Neuronal stem cell (in vitro differentiated cells): Measurements from ENCODE around the gene ACAA2.
A peak's percentile ranks its signal among the peaks of the same experiment; 100 is the strongest.

Source experiments
- DNase-seq: peaks from one replicate; pipeline ENCODE4 v3.0.0-alpha.2; 2013; ENCODE audit warnings: low spot score
- H2AFZ ChIP-seq: one replicate; pipeline ENCODE4 v1.6.1; 2013; ENCODE audit warnings: mild to moderate bottlenecking, low read length, inconsistent platforms
- H2AK5ac ChIP-seq: 2 replicates; pipeline ENCODE4 v1.6.1; 2013; ENCODE audit warnings: low read depth, mild to moderate bottlenecking, inconsistent platforms, low read length, moderate library complexity, mixed read lengths
- H2BK120ac ChIP-seq: 2 replicates; pipeline ENCODE4 v1.6.1; 2013; ENCODE audit warnings: low read depth, mild to moderate bottlenecking, inconsistent platforms, low read length, moderate library complexity, mixed read lengths
- H2BK12ac ChIP-seq: one replicate; pipeline ENCODE4 v1.6.1; 2013; ENCODE audit warnings: low read length, inconsistent platforms
- H2BK15ac ChIP-seq: 2 replicates; pipeline ENCODE4 v1.6.1; 2013; ENCODE audit warnings: mild to moderate bottlenecking, low read length, inconsistent platforms, mixed read lengths
- H2BK5ac ChIP-seq: one replicate; pipeline ENCODE4 v1.6.1; 2013; ENCODE audit warnings: inconsistent platforms, mild to moderate bottlenecking, low read length, moderate library complexity
- H3K14ac ChIP-seq: one replicate; pipeline ENCODE4 v1.6.1; 2013; ENCODE audit warnings: low read length, inconsistent platforms
- H3K18ac ChIP-seq: 2 replicates; pipeline ENCODE4 v1.6.1; 2013; ENCODE audit warnings: low read length, inconsistent platforms
- H3K23ac ChIP-seq: 2 replicates; pipeline ENCODE4 v1.6.1; 2013; ENCODE audit warnings: low read depth, mild to moderate bottlenecking, mixed read lengths, low read length, inconsistent platforms; ENCODE audit not compliant: poor library complexity
- H3K27ac ChIP-seq: replicated peaks from 3 replicates; pipeline ENCODE4 v1.5.1; 2013; ENCODE audit warnings: low read length, inconsistent platforms
- H3K27me3 ChIP-seq, 3 experiments: 2 replicates each; pipeline ENCODE4 v1.6.1; 2013; ENCODE audit warnings: low read length in 3 of 3, mild to moderate bottlenecking in 2 of 3, inconsistent platforms in 1 of 3, low read depth in 1 of 3, mixed read lengths in 1 of 3, moderate library complexity in 1 of 3; ENCODE audit not compliant: control insufficient read depth in 3 of 3, insufficient read depth in 3 of 3
- H3K36me3 ChIP-seq, 2 donors: replicated peaks in 1 of 2; 2 replicates each; pipeline ENCODE4 v1.6.1; 2013; ENCODE audit warnings: low read length in 2 of 2; ENCODE audit not compliant: control insufficient read depth in 2 of 2, insufficient read depth in 2 of 2
- H3K4ac ChIP-seq: 2 replicates; pipeline ENCODE4 v1.6.1; 2013; ENCODE audit warnings: inconsistent platforms, mild to moderate bottlenecking, low read length, moderate library complexity
- H3K4me1 ChIP-seq, 2 donors: 1 replicate in 1 of 2; 2 replicates in 1 of 2; pipeline ENCODE4 v1.6.1; 2013; ENCODE audit warnings: low read length in 2 of 2, low read depth in 1 of 2; ENCODE audit not compliant: control insufficient read depth in 2 of 2, insufficient read depth in 1 of 2
- H3K4me2 ChIP-seq: one replicate; pipeline ENCODE4 v1.6.1; 2013; ENCODE audit warnings: mild to moderate bottlenecking, low read length, inconsistent platforms; ENCODE audit not compliant: insufficient read depth, poor library complexity, severe bottlenecking
- H3K4me3 ChIP-seq, 2 donors: 2 replicates each; pipeline ENCODE4 v1.5.1; 2013; ENCODE audit warnings: low read length in 2 of 2, mild to moderate bottlenecking in 2 of 2, inconsistent platforms in 1 of 2, moderate library complexity in 1 of 2
- H3K79me1 ChIP-seq: one replicate; pipeline ENCODE4 v1.6.1; 2013; ENCODE audit warnings: low read depth, mild to moderate bottlenecking, inconsistent platforms, low read length, moderate library complexity
- H3K9ac ChIP-seq: one replicate; pipeline ENCODE4 v1.6.1; 2013; ENCODE audit warnings: mild to moderate bottlenecking, low read depth, low read length, inconsistent platforms; ENCODE audit not compliant: poor library complexity
- H3K9me3 ChIP-seq, 2 donors: replicated peaks in 1 of 2; 2 replicates each; pipeline versions ENCODE3 to v1.6.1; 2013; ENCODE audit warnings: low read length in 2 of 2, mild to moderate bottlenecking in 2 of 2, inconsistent platforms in 1 of 2, low read depth in 1 of 2, mixed read lengths in 1 of 2, moderate library complexity in 1 of 2; ENCODE audit not compliant: control insufficient read depth in 2 of 2, insufficient read depth in 1 of 2
- H4K8ac ChIP-seq: one replicate; pipeline ENCODE4 v1.6.1; 2013; ENCODE audit warnings: low read depth, mild to moderate bottlenecking, inconsistent platforms, low read length, moderate library complexity
- H4K91ac ChIP-seq: one replicate; pipeline ENCODE4 v1.6.1; 2013; ENCODE audit warnings: low read length, low read depth, mild to moderate bottlenecking, inconsistent platforms; ENCODE audit not compliant: poor library complexity
- WGBS, 2 donors: extraction: QIAGEN DNeasy Blood & Tissue Kit; methylation state at CpG; one replicate each; pipeline ENCODE4 v1.1.7; 2013; ENCODE audit warnings: missing lambda C conversion rate in 2 of 2, mixed read lengths in 1 of 2; ENCODE audit not compliant: insufficient read length in 2 of 2, insufficient replicate concordance in 1 of 2; ENCODE audit errors: extremely low coverage in 2 of 2; 5-methylcytosine and 5-hydroxymethylcytosine counted together

Gene ACAA2

GRCh38 chr18:49764032-49764431 is 49.3 kb downstream of the ACAA2 start:
- Histone ChIP-seq H2AK5ac (peak overlapping the region; percentile 85), H3K79me1 (no peaks in the 10 kb centered on the region), H3K27me3 (peaks cover 0 to 6% (median 1%) of the 10 kb centered on the region in 3 experiments), H3K14ac (no peak overlapping the region), H3K4me2 (no peak overlapping the region), H4K91ac (no peak overlapping the region), H3K4ac (no peak overlapping the region), H3K4me3 (no peak overlapping the region), H2BK12ac (no peak overlapping the region), H3K18ac (peak overlapping the region; percentile 32), H3K9ac (no peak overlapping the region), H3K36me3 (no peaks in the 10 kb centered on the region), H2BK15ac (no peak overlapping the region), H2BK120ac (no peak overlapping the region), H2BK5ac (peak overlapping the region; percentile 60), H4K8ac (no peak overlapping the region), H3K23ac (no peak overlapping the region), H3K27ac (no peak overlapping the region), H2AFZ (no peak overlapping the region), H3K9me3 (no peaks in the 10 kb centered on the region), H3K4me1 (peaks cover 6 to 9% of the 10 kb centered on the region in 2 donors)
- no CpG with 5 or more reads among the region's 3 CpGs for WGBS, 2 donors
- DNase-seq, result no peak

GRCh38 chr18:49763590-49763989 is 49.7 kb downstream of the ACAA2 start:
- Histone ChIP-seq H4K8ac (no peak overlapping the region), H3K4ac (no peak overlapping the region), H3K79me1 (no peaks in the 10 kb centered on the region), H3K9me3 (no peaks in the 10 kb centered on the region), H3K36me3 (no peaks in the 10 kb centered on the region), H2AK5ac (peak overlapping the region; percentile 36), H3K9ac (no peak overlapping the region), H3K14ac (no peak overlapping the region), H2BK5ac (peak overlapping the region; percentile 60), H3K27ac (no peak overlapping the region), H2AFZ (no peak overlapping the region), H3K4me2 (no peak overlapping the region), H3K18ac (peak overlapping the region; percentile 52), H2BK120ac (no peak overlapping the region), H3K23ac (no peak overlapping the region), H3K4me3 (no peak overlapping the region), H2BK15ac (no peak overlapping the region), H3K4me1 (peaks cover 7 to 9% of the 10 kb centered on the region in 2 donors), H4K91ac (no peak overlapping the region), H2BK12ac (no peak overlapping the region), H3K27me3 (peaks cover 0 to 6% (median 1%) of the 10 kb centered on the region in 3 experiments)
- DNase-seq, result no peak
- no CpG with 5 or more reads among the region's 2 CpGs for WGBS, 2 donors

- Histone ChIP-seq H2BK15ac (peak overlapping the region; percentile 54), H3K27me3 (peaks cover 0 to 6% (median 1%) of the 10 kb centered on the region in 3 experiments), H3K27ac (no peak overlapping the region), H2AFZ (no peak overlapping the region), H3K36me3 (no peaks in the 10 kb centered on the region), H3K9ac (no peak overlapping the region), H3K4me3 (no peak overlapping the region), H2AK5ac (peak overlapping the region; percentile 94), H4K8ac (no peak overlapping the region), H3K18ac (peak overlapping the region; percentile 48), H3K4ac (no peak overlapping the region), H3K14ac (peak overlapping the region; percentile 31), H3K4me1 (peaks cover 4 to 7% of the 10 kb centered on the region in 2 donors), H4K91ac (no peak overlapping the region), H3K4me2 (no peak overlapping the region), H2BK120ac (no peak overlapping the region), H2BK5ac (peak overlapping the region; percentile 93), H2BK12ac (peak overlapping the region; percentile 58), H3K79me1 (no peaks in the 10 kb centered on the region), H3K23ac (no peak overlapping the region), H3K9me3 (no peaks in the 10 kb centered on the region)
- no CpG with 5 or more reads among the region's 35 CpGs for WGBS, 2 donors
- DNase-seq, result no peak
Measured at GRCh38 chr18:49762191-49763077, 50.9 kb downstream of the ACAA2 start.

GRCh38 chr18:49761771-49762170 is 51.6 kb downstream of the ACAA2 start:
- no peak overlapping the region for H2AFZ ChIP-seq
- no peak overlapping the region for H3K4ac ChIP-seq
- DNase-seq, result no peak
- peak overlapping the region; percentile 6 for H2BK15ac ChIP-seq
- H3K36me3 ChIP-seq, result no peaks in the 10 kb centered on the region
- no peak overlapping the region for H3K4me2 ChIP-seq
- H3K23ac ChIP-seq, result no peak overlapping the region
- H3K18ac ChIP-seq, result peak overlapping the region; percentile 83
- no CpG with 5 or more reads among the region's 10 CpGs for WGBS, 2 donors
- peak overlapping the region; percentile 94 for H2AK5ac ChIP-seq
- no peak overlapping the region for H2BK5ac ChIP-seq
- H3K79me1 ChIP-seq, result no peaks in the 10 kb centered on the region
- peaks cover 0 to 6% (median 1%) of the 10 kb centered on the region in 3 experiments for H3K27me3 ChIP-seq
- H3K4me1 ChIP-seq, result peaks cover 0 to 7% of the 10 kb centered on the region in 2 donors
- H4K91ac ChIP-seq, result no peak overlapping the region
- H2BK120ac ChIP-seq, result no peak overlapping the region
- H3K9me3 ChIP-seq, result no peaks in the 10 kb centered on the region
- peak overlapping the region; percentile 84 for H2BK12ac ChIP-seq
- no peak overlapping the region for H4K8ac ChIP-seq
- no peak overlapping the region for H3K27ac ChIP-seq
- no peak overlapping the region for H3K4me3 ChIP-seq
- no peak overlapping the region for H3K9ac ChIP-seq
- H3K14ac ChIP-seq, result peak overlapping the region; percentile 31
